ENCODE data around the gene ACTMAP.
"Not testable (repeated sequence)": the region's sequence is repeated elsewhere in the genome, so short reads cannot be mapped to it uniquely, and the experiment has no call there.

Gene ACTMAP

DNA sequence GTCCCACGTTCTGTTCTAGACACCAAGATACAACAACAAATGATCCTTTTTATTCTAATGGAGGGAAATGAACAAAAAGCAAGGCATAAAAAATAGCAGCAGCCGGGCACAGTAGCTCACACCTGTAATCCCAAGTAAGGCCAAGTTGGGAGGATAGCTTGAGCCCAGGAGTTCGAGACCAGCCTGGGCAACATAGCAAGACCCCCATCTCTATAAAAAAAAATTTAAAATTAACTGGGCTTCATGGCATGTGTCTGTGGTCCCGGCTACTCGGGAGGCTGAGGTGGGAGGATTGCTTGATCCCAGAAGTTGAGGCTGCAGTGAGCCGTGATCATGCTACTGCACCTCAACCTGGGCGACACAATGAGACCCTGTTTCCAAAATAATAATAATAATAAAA, 26.1 kb upstream of the ACTMAP start:
- DNase-seq (ENCODE audit: low spot score) = no peak

DNA sequence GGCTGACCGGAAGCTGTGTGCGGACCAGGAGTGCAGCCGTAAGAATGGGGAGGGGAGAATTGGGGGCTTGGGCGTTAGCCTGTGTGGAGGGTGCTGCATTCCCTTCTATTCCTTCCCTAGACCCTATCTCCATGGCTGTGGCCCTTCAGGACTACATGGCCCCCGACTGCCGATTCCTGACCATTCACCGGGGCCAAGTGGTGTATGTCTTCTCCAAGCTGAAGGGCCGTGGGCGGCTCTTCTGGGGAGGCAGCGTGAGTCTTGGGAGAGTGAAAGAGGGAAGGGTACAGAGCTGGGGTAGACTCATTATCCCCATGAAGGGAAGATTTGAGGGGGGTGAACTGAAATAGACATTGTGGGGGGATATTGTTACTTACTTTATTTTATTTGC, 25.4 kb upstream of the ACTMAP start:
- no peak for DNase-seq (ENCODE audit: low spot score)

DNA sequence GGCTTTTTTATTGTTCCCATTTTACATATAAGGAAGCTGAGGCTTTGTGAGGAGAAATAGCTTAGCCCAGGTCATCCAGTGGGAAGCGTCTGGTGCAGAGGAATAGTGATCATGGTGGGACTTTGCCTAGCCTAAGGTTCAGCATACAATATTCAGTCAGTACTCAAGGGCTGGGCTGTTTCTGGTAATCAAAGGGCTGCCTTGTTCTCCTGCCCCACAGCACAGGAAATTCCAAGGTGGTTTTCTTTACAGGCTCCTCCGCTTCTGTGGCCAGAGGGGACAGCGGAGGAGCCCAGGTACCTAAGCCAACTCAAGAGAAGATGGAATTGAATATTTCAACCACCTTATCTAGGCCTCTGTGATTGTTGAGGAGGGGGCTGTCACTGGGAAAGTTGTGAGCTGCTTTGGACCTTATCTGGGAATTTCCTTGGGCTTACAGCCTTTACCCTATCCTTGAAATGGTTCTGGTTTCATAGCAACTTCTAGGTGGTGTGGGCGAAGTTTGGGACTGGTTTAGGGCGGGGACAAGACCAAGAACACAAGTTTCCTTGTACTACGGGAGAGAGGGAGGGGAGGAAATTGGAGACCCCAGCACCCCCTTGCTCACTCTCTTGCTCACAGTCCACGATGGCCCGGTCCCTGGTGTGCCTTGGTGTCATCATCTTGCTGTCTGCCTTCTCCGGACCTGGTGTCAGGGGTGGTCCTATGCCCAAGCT, 24.8 kb upstream of the ACTMAP start, which contains the start of gene MIA:
Gene MIA (plus strand): TSS at position 606 of the 716 bp plus-strand sequence. CDS start 22 bp downstream, at position 628.
- no peak for DNase-seq (ENCODE audit: low spot score)

DNA sequence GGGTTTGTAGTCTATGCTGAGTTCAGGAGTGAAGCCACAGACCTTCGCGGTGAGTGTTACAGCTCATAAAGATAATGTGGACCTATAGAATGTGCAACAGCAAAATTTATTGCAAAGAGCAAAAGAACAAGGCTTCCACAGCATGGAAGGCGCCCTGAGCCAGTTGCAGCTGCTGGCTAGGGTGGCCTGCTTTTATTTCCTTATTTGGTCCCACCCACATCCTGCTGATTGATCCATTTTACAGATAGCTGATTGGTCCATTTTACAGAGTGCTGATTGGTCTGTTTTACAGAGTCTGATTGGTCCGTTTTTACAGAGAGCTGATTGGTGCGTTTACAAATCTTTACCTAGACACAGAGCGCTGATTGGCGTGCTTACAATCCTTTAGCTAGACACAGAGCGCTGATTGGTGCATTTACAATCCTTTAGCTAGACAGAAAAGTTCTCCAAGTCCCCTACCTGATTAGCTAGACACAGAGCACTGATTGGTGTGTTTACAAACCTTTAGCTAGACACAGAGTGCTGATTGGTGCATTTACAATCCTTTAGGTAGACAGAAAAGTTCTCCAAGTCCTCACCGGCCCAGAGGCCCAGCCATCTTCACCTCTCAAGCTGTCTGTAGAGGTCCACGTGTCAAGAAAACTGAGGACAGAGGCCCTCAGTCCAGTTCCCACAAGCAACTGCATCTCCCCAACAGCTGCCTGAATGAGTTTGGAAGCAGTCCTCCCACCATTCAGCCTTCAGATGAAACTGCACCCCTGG, 21.0 kb upstream of the ACTMAP start:
- peak; percentile 88 for DNase-seq (ENCODE audit: low spot score)

DNA sequence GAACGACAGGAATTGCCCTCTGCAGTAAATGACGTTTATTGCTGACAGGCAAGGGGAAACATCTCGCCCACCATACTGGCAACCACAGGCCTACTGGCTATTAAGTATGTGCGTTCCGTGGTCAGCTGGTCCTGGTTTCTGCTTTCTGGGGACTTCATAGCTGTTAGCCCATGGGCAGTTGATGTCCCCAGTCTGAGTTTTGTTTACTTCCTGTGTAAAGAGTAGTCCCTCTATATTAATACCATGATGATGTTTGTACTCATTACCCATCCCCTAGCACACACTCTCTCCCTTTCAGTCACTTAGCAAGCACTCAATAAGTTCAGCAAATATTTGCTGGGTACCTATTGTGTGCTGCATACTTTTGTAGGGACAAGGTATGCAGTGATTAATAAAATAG, 18.6 kb upstream of the ACTMAP start:
- DNase-seq (ENCODE audit: low spot score) = no peak

DNA sequence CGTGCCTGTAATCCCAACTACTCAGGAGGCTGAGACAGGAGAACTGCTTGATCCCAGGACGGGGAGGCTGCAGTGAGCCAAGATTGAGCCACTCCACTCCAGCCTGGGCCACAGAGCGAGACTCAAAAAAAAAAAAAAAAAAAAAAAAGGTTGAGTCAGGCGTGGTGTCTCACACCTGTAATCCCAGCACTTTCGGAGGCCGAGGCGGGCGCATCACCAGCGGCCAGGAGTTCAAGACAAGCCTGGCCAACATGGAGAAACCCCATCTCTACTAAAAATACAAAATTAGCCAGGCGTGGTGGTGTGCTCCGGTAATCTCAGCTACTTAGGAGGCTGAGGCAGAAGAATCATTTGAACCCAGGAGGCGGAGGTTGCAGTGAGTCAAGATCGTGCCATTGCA, 16.1 kb upstream of the ACTMAP start:
- DNase-seq (ENCODE audit: low spot score) = not testable (repeated sequence)

DNA sequence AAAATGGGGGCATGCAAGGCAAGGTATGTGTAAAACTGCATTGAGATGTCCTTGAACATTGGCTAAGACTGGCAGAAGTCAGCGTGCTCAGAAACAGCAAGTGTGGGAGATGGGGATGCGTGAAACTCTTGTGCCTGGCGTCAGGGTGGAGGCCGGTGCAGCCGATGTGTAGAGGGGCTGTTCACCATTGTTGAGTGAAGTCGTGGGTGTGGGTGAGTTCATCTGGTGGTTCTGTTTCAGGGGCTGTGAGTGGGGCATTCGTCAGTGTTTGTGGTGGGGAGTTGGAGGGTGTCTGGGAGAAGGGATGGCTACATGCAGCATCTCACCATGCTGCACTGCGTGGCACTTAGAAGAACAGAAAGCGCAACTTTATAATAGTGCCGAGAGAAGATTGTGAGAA, 13.7 kb upstream of the ACTMAP start:
- DNase-seq (ENCODE audit: low spot score) = no peak

DNA sequence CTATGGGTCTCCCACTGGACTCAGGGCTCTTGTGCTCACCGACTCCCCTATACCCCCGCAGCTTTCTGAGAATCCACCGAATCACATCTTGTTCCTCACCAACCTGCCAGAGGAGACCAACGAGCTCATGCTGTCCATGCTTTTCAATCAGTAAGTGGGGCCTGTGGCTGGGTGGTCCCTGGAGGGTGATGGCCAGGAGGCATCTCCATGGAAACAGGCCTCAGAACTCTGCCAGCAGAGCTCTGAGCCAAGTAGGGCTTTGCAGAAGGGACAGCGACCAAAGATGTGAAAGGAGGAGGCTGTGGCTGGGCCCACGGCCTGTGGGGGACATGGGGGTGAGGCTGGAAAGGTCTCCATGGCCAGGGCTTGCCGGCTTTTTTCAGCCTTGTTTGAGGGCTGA, 13.2 kb upstream of the ACTMAP start:
- no peak for DNase-seq (ENCODE audit: low spot score)

DNA sequence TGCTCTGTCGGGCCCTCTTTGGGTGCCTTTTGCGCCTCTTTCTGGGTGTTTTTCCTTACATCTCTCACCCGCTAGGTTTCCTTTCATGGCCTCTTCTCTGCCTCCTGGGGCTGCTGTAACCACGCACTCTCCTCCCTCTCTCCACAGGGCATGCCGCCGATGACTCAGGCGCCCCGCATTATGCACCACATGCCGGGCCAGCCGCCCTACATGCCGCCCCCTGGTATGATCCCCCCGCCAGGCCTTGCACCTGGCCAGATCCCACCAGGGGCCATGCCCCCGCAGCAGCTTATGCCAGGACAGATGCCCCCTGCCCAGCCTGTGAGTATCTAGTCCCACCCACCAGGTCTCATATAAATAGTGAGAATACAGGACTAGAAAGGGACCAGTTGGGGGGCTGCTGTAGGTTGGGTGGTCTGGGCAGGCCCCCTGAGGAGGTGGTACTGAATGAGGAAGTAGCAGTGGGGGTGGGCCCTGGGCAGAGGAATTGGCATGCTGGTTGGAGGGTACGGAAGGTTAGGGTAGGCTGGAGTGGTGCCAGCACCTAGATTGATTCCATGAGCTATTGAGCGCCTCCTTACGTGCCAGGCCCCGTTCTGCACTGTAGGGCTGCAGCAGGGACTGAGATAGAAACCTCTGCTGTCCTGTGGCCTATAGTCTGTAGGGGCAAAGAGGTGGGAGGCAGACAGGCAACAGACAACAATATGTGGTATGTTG, 12.6 kb upstream of the ACTMAP start:
- DNase-seq (ENCODE audit: low spot score) = no peak

DNA sequence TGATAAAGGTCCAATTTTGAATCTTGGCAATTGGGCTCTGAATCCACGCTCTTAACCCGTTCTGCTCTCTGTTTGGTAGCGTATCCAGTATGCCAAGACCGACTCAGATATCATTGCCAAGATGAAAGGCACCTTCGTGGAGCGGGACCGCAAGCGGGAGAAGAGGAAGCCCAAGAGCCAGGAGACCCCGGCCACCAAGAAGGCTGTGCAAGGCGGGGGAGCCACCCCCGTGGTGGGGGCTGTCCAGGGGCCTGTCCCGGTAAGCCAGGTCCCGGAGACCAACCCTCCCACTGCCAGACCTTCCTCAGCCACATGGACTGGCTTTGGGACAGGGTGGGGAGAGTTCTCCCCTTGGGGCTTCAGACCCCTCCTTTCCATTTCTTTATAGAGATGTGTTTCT, 9.1 kb upstream of the ACTMAP start:
- no peak for DNase-seq (ENCODE audit: low spot score)

DNA sequence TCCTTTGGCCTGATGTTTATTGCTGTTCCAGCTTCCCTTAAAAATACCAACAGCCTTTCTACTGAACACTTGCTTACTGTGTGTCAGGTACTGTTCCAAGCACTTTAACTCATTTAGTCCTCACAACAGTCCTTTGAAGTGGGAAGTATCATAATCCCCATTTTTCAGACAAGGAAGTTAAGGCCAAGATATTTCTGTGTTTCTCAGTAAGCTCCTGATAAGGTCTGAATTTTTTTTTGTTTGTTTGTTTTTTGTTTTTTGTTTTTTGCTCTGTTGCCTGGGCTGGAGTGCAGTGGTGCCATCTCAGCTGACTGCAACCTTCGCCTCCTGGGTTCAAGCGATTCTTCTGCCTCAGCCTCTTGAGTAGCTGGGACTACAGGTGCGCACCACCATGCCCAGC, 8.2 kb upstream of the ACTMAP start:
- DNase-seq (ENCODE audit: low spot score) = no peak

DNA sequence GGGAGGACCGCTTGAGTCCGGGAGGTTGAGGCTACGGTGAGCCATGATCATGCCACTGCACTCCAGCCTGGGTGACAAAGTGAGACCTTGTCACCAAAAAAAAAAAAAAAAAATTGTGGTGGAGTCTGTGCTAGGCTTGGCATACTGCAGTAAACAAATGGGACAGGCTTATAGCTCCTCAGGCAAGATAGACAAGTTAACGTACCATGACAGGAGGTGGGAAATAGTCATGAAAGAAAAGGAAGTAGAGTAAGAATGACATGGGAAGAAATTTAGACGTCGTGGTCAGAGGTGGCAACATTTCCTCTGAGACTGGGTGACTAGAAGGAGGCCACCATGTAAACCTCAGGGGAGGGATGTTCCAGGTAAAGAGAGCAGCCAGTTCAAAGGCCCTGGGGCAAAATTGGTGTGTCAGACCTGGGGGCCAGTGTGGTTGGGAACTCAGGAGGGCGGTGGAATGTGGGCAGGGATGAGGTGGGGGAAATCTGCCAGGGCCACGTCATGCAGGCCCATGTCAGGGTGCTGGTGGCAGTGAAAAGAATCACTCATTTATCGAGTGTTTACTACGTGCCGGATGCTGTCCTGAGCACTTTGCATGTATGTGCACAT, 6.3 kb upstream of the ACTMAP start:
- no peak for DNase-seq (ENCODE audit: low spot score)

DNA sequence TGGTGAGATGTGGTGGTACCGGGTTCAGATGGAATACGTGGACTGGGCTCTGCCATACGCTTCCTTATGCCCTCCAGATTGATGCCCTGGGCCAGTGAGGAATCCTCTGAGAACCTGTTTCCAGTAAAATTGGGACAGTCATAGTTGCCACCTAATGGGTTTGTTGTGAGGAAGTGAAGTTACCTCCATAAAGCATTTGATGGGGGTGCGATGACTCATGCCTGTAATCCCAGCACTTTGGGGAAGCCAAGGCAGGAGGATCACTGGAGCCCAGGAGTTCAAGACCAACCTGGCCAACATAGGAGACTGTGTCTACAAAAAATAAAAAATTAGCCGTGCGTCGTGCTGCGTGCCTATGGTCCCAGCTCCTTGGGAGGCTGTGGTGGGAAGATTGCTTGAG, 5.5 kb upstream of the ACTMAP start:
- DNase-seq (ENCODE audit: low spot score) = no peak

DNA sequence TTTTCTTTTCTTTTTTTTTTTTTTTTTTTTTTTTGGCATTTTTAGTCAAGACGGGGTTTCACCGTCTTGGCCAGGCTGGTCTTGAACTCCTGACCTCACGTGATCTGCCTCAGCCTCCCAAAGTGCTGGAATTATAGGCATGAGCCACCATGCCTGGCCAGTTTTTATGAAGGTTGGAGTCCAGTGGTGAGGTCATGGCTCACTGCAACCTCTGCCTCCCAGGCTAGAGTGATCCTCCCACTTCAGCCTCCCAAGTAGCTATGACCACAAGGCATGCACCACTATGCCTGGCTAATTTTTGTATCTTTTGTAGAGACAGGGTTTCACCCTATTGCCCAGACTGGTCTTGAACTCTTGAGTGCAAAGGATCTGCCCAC, 5.0 kb upstream of the ACTMAP start:
- no peak for DNase-seq (ENCODE audit: low spot score)

DNA sequence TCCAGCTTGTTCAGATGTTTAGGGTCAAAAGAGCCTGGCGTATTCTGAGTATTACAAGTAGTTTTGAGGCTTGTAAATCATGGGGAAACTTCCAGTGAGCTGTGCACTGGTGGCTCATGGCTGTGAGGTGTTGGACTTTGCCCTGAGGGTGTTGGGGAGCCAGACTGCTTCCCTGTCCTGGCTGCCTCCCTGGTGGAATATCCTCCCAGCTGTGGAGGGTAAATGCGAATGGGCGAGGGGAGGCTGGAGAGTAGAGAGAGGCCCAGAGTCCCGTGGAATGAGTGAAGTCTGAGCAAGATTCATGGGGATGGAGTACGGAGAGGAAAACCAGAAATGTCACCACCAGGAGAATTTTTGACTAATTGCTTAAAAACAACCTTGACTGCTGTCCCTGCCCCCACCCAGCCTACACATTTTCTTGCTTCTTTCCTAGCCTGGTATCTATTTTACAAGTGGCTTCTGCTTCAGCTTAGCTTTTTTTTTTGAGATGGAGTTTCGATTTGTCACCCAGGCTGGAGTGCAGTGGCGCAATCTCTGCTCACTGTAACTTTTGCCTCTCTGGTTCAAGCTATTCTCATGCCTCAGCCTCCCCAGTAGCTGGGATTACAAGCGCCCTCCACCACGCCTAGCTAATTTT, 4.5 kb upstream of the ACTMAP start:
- no peak for DNase-seq (ENCODE audit: low spot score)

DNA sequence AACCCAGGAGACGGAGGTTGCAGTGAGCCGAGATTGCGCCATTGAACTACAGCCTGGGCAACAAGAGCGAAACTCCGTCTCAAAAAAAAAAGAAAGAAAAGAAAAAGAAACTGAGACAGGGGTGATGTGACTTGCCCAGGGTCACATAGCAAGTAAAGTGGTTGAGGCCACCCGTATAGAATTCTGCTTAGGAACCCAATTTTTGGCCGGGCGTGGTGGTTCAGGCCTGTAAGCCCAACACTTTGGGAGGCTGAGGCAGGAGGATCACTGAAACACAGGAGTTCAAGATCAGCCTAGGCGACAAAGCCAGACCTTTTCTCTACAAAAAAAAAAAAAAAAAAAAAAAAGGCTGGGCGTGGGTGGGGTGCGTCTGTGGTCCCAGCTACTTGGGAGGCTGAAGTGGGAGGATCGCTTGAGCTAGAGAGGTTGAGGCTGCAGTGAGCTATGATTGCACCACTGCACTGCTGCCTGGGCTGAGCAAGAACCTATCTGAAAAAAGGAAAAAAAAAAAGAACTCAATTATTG, 2.0 kb upstream of the ACTMAP start:
- DNase-seq (ENCODE audit: low spot score) = no peak

DNA sequence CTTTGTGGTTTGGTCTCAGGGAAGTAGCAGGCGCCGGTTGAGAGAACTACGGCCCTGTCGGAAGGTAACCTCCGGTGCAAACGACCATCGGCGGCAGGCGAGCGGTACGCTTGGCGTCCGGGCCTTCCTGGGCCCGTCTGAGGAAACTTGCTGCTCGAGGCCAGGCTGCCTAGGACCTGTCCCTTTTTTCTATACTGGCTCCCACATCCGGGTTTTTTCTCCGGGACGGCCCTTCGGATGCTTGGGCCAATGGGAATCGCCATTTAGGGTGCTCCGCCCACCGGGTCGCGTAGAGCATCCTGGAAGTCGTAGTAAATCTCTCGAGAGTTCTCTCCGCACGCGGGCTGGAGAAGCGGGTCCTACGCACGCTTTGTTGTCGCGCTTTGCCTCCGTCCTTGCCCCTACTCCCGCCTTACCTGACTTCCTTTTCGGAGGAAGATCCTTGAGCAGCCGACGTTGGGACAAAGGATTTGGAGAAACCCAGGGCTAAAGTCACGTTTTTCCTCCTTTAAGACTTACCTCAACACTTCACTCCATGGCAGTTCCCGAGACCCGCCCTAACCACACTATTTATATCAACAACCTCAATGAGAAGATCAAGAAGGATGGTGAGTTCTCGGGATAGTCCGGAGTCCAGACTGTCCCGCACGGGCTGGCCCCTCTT, 729 bp upstream of the ACTMAP start, which contains the start of gene SNRPA:
Gene SNRPA (plus strand): TSS at position 330 of the 664 bp plus-strand sequence. CDS start 206 bp downstream, at position 536.
- peak; percentile 98 for DNase-seq (ENCODE audit: low spot score)

DNA sequence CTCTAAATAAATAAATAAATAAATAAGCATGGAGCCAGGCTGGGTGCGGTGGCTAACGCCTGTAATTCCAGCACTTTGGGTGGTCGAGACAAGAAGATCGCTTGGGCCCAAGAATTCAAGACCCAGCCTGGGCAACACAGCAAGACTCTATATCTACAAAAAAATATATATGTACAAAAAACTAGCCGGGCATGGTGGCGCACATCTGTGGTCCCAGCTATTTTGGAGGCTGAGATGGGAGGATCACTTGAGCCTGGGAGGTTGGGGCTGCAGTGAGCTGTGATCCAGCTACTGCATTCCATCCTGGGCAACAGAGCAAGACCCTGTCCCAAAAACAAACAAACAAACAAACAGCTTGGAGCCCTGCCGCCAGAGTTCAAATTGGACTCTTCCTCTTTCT, 2.7 kb downstream of the ACTMAP start:
- no peak for DNase-seq (ENCODE audit: low spot score)

DNA sequence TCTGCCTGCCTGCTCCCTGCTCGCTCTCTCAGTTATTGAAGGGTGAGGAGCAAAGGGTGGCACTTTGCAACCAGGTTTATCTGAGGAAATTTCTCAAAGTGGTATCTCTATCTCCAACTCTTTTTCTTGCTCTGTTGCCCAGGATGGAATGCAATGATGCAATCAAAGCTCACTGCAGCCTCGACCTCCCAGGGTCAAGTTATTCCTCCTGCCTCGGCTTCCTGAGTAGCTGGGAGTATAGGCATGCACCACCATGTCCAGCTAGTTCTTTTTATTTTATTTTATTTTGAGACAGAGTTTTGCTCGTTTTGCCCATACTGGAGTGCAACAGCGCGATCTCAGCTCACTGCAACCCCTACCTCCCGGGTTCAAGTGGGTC, 4.9 kb downstream of the ACTMAP start:
- DNase-seq (ENCODE audit: low spot score) = no peak

DNA sequence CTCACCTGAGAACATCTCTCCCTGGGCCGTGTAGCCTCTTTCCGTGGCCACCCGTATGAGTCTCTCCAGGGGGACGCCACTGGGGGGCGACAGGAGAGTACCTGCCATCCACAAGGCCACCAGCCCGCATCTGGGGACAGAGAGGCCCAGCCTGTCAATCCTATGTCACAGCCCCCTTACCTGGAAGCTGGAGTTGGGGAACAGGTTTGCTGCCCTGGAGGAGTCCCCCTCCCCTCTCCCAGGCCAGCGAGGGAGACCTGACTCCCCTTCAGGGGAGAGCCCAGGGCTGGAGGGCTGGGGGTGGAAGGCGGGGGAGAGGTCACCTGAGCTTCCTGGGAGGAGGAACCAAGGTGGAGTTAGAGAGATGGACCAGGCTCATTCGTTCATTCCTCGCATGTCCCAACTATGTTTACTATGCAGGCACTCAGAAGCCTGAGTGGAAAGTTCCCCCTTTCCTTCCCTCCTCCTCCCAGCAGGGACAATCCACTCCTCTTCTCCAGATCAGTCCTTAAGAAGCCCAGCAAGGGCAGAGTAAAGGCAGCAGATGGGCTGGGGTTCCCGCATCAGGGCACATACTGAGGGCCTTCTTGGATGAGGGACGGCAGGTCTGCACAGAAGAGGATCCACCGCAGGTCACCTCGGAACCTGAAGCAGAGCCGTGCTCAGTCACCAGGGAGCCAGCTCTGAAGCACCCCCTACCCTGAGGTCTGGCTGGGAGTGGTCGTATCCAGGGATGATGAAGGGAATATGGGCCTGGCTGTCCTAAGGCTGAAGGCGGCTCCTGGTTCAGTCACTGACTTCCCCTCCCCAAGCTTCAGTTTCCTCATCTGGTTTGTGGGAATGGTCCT, 5.5 kb downstream of the ACTMAP start:
- peak; percentile 25 for DNase-seq (ENCODE audit: low spot score)
